ENCODE data around the gene ZEB2. TPM values are rescaled to one million over a fixed set of nuclear protein-coding genes. Genes with fewer than 3 reads are reported as not detected.

The ZEB2 gene
- total RNA-seq, 2 experiments from 2014 or later = 13.5 to 14.9 TPM

DNA sequence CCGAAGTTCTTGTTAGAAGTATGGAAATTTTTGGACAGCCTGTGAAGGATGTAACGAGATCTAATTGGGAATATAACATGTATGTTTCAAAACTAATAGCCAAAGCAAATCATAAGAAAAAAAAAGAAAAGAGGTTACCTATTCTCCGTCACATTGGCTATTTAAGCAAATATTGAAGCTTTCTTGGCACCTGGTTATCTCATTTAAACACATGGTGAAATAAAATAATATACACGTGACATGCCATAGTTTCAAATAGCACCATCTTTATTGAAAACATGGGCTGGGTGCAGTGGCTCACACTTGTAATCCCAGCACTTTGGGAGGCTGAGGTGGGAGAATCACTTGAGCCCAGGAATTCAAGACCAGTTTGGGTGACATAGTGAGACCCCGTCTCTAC lies 56.7 kb downstream of the ZEB2 start:
- Mint-ChIP-seq H3K27me3 (no peaks in the 10 kb centered on the region), H3K27ac (no peak overlapping the region), H3K4me1 (ENCODE audit: low read depth) (peaks cover 29% of the 10 kb centered on the region), H3K4me3 (no peak overlapping the region), H3K9me3 (no peaks in the 10 kb centered on the region), H3K36me3 (ENCODE audit: low read depth) (peaks cover 6% of the 10 kb centered on the region)
- ATAC-seq (no peak), DNase-seq (no peak)
- ChIA-PET CTCF (no interaction called here), POLR2A (interaction anchor here (0.5 kb wide), 1 partner anchor 101 kb away, joined by 3 read pairs; no protein-coding TSS in a partner anchor)
- intact Hi-C loops (cut with micrococcal nuclease) = no loop called here
- TF ChIP-seq, protein P1, sequence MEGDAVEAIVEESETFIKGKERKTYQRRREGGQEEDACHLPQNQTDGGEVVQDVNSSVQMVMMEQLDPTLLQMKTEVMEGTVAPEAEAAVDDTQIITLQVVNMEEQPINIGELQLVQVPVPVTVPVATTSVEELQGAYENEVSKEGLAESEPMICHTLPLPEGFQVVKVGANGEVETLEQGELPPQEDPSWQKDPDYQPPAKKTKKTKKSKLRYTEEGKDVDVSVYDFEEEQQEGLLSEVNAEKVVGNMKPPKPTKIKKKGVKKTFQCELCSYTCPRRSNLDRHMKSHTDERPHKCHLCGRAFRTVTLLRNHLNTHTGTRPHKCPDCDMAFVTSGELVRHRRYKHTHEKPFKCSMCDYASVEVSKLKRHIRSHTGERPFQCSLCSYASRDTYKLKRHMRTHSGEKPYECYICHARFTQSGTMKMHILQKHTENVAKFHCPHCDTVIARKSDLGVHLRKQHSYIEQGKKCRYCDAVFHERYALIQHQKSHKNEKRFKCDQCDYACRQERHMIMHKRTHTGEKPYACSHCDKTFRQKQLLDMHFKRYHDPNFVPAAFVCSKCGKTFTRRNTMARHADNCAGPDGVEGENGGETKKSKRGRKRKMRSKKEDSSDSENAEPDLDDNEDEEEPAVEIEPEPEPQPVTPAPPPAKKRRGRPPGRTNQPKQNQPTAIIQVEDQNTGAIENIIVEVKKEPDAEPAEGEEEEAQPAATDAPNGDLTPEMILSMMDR (IDR thresholded peaks at IDR 0.05) = no peak

DNA sequence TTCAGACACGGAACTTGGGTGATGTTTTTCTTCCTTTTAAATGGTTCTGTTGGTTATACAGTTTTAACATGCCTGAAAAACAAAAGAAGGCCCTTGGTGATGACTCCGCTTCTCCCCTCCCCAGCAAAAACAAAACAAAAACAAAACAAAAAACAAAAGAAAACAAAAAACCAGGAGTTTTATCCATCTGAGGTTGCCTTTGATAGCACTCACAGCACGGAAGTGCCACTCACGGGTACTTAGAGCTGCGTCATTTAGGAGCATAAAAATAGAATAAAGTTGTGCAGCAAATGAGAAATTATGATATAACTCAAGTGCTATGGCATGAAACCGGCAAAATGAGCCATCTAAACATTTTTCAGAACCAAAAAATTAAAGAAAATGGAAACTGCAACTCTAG lies 57.7 kb downstream of the ZEB2 start:
- ATAC-seq = no peak
- TF ChIP-seq, protein P1 (IDR thresholded peaks at IDR 0.05) = no peak
- ChIA-PET POLR2A (no interaction called here), CTCF (no interaction called here)
- H3K4me1 Mint-ChIP-seq (ENCODE audit: low read depth) = peaks cover 27% of the 10 kb centered on the region
- H3K27ac Mint-ChIP-seq = peak overlapping the region; percentile 60
- H3K4me3 Mint-ChIP-seq = no peak overlapping the region
- H3K9me3 Mint-ChIP-seq = no peaks in the 10 kb centered on the region
- H3K27me3 Mint-ChIP-seq = peaks cover 1% of the 10 kb centered on the region
- no peak for DNase-seq
- peaks cover 4% of the 10 kb centered on the region for H3K36me3 Mint-ChIP-seq (ENCODE audit: low read depth)
- intact Hi-C loops (cut with micrococcal nuclease) = no loop called here

DNA sequence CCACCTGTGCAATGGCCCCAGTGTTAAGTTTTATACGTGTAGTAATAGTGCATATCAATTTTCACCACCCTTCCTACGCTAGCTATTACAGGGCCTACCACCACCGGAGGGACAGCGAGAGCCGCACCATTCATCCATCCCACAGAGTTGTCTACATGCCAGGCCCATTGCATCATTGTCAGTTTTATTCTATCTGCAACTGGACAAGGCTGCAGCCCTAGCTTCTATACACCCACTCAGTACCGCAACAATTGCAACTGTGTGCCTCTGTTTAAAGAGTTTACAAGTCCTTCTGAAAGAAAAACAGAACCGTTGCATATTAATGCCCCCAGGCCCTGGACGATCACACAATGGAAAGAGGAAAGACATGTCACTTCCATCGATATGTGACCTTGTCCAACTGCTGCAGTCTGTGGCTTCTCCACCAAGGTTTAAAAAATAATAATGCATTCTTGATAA lies 58.6 kb downstream of the ZEB2 start:
- peaks cover 28% of the 10 kb centered on the region for H3K4me1 Mint-ChIP-seq (ENCODE audit: low read depth)
- no peaks in the 10 kb centered on the region for H3K36me3 Mint-ChIP-seq (ENCODE audit: low read depth)
- no peaks in the 10 kb centered on the region for H3K9me3 Mint-ChIP-seq
- no peak for DNase-seq
- ChIA-PET POLR2A (interaction anchor here (1.2 kb wide), 1 partner anchor 8 kb away, joined by 3 read pairs; no protein-coding TSS in a partner anchor), CTCF (no interaction called here)
- peak overlapping the region; percentile 6 for H3K27ac Mint-ChIP-seq
- H3K4me3 Mint-ChIP-seq = no peak overlapping the region
- H3K27me3 Mint-ChIP-seq = peaks cover 1% of the 10 kb centered on the region
- intact Hi-C loops (cut with micrococcal nuclease) = no loop called here
- TF ChIP-seq, protein P1 (IDR thresholded peaks at IDR 0.05) = no peak
- ATAC-seq = no peak

DNA sequence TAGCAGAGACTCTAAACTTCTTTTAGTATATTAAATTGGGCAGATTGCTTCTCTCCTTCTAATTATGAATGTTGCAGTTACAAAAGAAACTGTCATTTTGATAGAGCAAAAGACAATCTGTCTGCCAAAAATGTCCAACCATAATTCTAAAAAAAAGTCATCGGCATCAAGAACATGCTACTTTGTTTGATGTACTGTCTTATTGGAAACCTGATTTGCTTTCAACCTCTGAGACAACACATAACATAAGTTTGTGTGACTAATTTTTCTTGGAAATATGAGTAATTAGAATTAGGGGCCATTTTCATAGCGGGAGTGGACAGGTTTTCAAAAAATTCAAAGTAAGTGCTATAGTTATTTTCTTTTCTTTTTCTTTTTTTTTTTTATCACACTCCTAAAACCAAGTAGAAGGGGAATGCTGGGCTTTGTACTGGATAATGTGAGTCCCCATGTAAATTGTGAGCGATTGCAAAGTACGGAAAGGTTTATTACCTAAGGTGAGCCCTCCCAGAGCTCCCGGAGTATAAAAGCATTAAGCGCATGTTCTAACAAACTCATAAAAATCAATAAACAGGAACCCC lies 59.1 kb downstream of the ZEB2 start:
- no peaks in the 10 kb centered on the region for H3K9me3 Mint-ChIP-seq
- ATAC-seq (no peak), DNase-seq (no peak)
- intact Hi-C loops (cut with micrococcal nuclease) = no loop called here
- peak overlapping the region; percentile 19 for H3K27ac Mint-ChIP-seq
- TF ChIP-seq, protein P1 (IDR thresholded peaks at IDR 0.05) = no peak
- ChIA-PET POLR2A (interaction anchor here (1.2 kb wide), 1 partner anchor 8 kb away, joined by 3 read pairs; no protein-coding TSS in a partner anchor), CTCF (no interaction called here)
- H3K36me3 Mint-ChIP-seq (ENCODE audit: low read depth) = no peaks in the 10 kb centered on the region
- H3K4me1 Mint-ChIP-seq (ENCODE audit: low read depth) = peaks cover 28% of the 10 kb centered on the region
- H3K4me3 Mint-ChIP-seq = no peak overlapping the region
- peaks cover 1% of the 10 kb centered on the region for H3K27me3 Mint-ChIP-seq

DNA sequence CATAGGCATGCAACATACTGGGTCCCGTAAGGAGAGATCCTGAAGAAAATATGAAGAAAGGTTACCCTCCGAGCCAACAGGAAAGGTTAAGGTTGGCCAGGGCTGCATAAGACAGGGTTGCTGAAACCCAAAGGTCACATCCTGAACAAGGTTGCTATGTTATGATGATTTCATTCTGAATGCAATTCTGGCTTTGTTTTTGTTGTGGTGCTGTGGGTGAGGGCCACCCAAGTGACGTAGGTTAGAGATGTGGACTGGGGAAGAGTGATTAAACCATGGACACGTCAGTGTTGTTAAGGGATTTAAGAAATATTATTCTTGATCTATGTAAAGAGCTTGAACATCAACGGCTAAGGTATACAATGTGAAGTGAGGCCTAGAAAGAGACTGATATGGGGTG lies 60.0 kb downstream of the ZEB2 start:
- intact Hi-C loops (cut with micrococcal nuclease) = loop anchor here (5.0 kb wide), 1 partner anchor 52 kb away; no protein-coding TSS in a partner anchor
- Mint-ChIP-seq H3K27ac (peak overlapping the region; percentile 78), H3K4me3 (peak overlapping the region; percentile 13), H3K9me3 (no peaks in the 10 kb centered on the region), H3K27me3 (peaks cover 1% of the 10 kb centered on the region), H3K36me3 (ENCODE audit: low read depth) (no peaks in the 10 kb centered on the region), H3K4me1 (ENCODE audit: low read depth) (peaks cover 36% of the 10 kb centered on the region)
- TF ChIP-seq, protein P1 (IDR thresholded peaks at IDR 0.05) = no peak
- peak; percentile 56 for DNase-seq
- ATAC-seq = peak; percentile 85
- POLR2A ChIA-PET = interaction anchor here (1.2 kb wide), 1 partner anchor 9 kb away, joined by 3 read pairs; no protein-coding TSS in a partner anchor
- CTCF ChIA-PET = interaction anchor here (1.5 kb wide), 1 partner anchor 11 kb away, joined by 7 read pairs; no protein-coding TSS in a partner anchor

All from activated CD8-positive, alpha-beta T cell treated with anti-CD3 and anti-CD28 coated beads for 36 hours (primary cell).